ENCODE data around the gene TMEM167B.
"Not testable (repeated sequence)": the region's sequence is repeated elsewhere in the genome, so short reads cannot be mapped to it uniquely, and the experiment has no call there.

The TMEM167B gene

GRCh38 chr1:109048335-109048734 lies 42.2 kb upstream of the TMEM167B start:
- TF ChIP-seq CTCF (IDR thresholded peaks at IDR 0.05; ENCODE audit: low read depth, low read length, missing control alignments): no peak
- DNase-seq (ENCODE audit: low read depth): no peak
- no peak overlapping the region for H3K4me3 ChIP-seq (ENCODE audit: low read depth, low read length)

- no peak for TF ChIP-seq CTCF (IDR thresholded peaks at IDR 0.05; ENCODE audit: low read depth, low read length, missing control alignments)
- DNase-seq (ENCODE audit: low read depth): no peak
Measured at GRCh38 chr1:109050228-109050995, 40.2 kb upstream of the TMEM167B start.

GRCh38 chr1:109052145-109052544 lies 38.4 kb upstream of the TMEM167B start:
- H3K4me3 ChIP-seq (ENCODE audit: low read depth, low read length); DNase-seq (ENCODE audit: low read depth): not testable (repeated sequence)

More at GRCh38 chr1:109050228-109050995, 40.2 kb upstream of the TMEM167B start:
- H3K4me3 ChIP-seq (ENCODE audit: low read depth, low read length): no peak overlapping the region

GRCh38 chr1:109056064-109056463 lies 34.5 kb upstream of the TMEM167B start:
- no peak for DNase-seq (ENCODE audit: low read depth)
- no peak overlapping the region for H3K4me3 ChIP-seq (ENCODE audit: low read depth, low read length)
- no peak for TF ChIP-seq CTCF (IDR thresholded peaks at IDR 0.05; ENCODE audit: low read depth, low read length, missing control alignments)

GRCh38 chr1:109059026-109059425 lies 31.5 kb upstream of the TMEM167B start:
- TF ChIP-seq CTCF (IDR thresholded peaks at IDR 0.05; ENCODE audit: low read depth, low read length, missing control alignments): no peak
- no peak for DNase-seq (ENCODE audit: low read depth)
- H3K4me3 ChIP-seq (ENCODE audit: low read depth, low read length): no peak overlapping the region

- no peak overlapping the region for H3K4me3 ChIP-seq (ENCODE audit: low read depth, low read length)
- TF ChIP-seq CTCF (IDR thresholded peaks at IDR 0.05; ENCODE audit: low read depth, low read length, missing control alignments): no peak
- DNase-seq (ENCODE audit: low read depth): no peak
Measured at GRCh38 chr1:109060707-109061106, 29.9 kb upstream of the TMEM167B start.

- TF ChIP-seq CTCF (IDR thresholded peaks at IDR 0.05; ENCODE audit: low read depth, low read length, missing control alignments): no peak
- no peak overlapping the region for H3K4me3 ChIP-seq (ENCODE audit: low read depth, low read length)
- DNase-seq (ENCODE audit: low read depth): no peak
Measured at GRCh38 chr1:109061183-109061582, 29.4 kb upstream of the TMEM167B start.

Measured in GM12864 (cell line).